HEK293 (cell line): ENCODE data around the gene CDH24.

Source experiments
- CTCF ChIA-PET: fragments of 350-600 bp; formaldehyde crosslinking; extraction: SDS; loops from one replicate; lab custom pipeline; 2021; ENCODE audit warnings: antibody characterized with exemption; lab: Yijun Ruan, JAX
- POLR2A ChIA-PET: fragments of 300-600 bp; formaldehyde crosslinking; extraction: SDS; loops from one replicate; lab custom pipeline; 2020; ENCODE audit warnings: antibody characterized with exemption, inconsistent platforms; lab: Yijun Ruan, JAX
- H3K27ac ChIP-seq: fragments of 200-500 bp; sonication (Bioruptor generic); 2 replicates; pipeline ENCODE4 v1.5.1; 2014; ENCODE audit warnings: low read depth, low read length, control low read depth, inconsistent platforms; ENCODE audit errors: extremely low read depth
- H3K36me3 ChIP-seq, 2 experiments: fragments of 200-500 bp in 1 of 2; sonication (Bioruptor generic) in 1 of 2; 1 replicate in 1 of 2; 2 replicates in 1 of 2; pipeline ENCODE4 v1.5.1; 2014 to 2017; ENCODE audit warnings: inconsistent platforms in 2 of 2, low read length in 2 of 2; ENCODE audit not compliant: control insufficient read depth in 2 of 2, insufficient read depth in 1 of 2
- H3K4me1 ChIP-seq: fragments of 200-500 bp; sonication (Bioruptor generic); 2 replicates; pipeline ENCODE4 v1.5.1; 2014; ENCODE audit warnings: mild to moderate bottlenecking, low read length, inconsistent platforms; ENCODE audit not compliant: control insufficient read depth, insufficient read depth
- H3K4me3 ChIP-seq: 2 replicates; pipeline ENCODE4 v1.5.1; 2011; ENCODE audit warnings: low read depth, mild to moderate bottlenecking, control low read depth, low read length, moderate library complexity
- H3K9me3 ChIP-seq: fragments of 200-500 bp; sonication (Bioruptor generic); 2 replicates; pipeline ENCODE4 v1.5.1; 2014; ENCODE audit warnings: low read depth, low read length, inconsistent platforms; ENCODE audit not compliant: control insufficient read depth, insufficient read depth
- EGR2 ChIP-seq: fragments of 450-650 bp; formaldehyde crosslinking; IDR thresholded peaks from 2 replicates; pipeline ENCODE4 v1.5.1; 2016; ENCODE audit warnings: low read depth, missing biosample characterization, missing genetic modification characterization
- SP7 ChIP-seq: fragments of 450-650 bp; formaldehyde crosslinking; IDR thresholded peaks from 2 replicates; pipeline ENCODE4 v1.5.1; 2016; ENCODE audit warnings: missing biosample characterization, missing genetic modification characterization
- ZNF366 ChIP-seq: fragments of 450-650 bp; formaldehyde crosslinking; conservative IDR thresholded peaks from 2 replicates; pipeline ENCODE4 v1.5.1; 2016; ENCODE audit warnings: missing biosample characterization, missing genetic modification characterization
- ZNF670 ChIP-seq: fragments of 450-650 bp; formaldehyde crosslinking; IDR thresholded peaks from 2 replicates; pipeline ENCODE4 v1.5.1; 2016; ENCODE audit warnings: missing biosample characterization, missing genetic modification characterization, low read depth
- TF ChIP-seq, protein P1 (sequence below): fragments of 450-650 bp; formaldehyde crosslinking; IDR thresholded peaks from 2 replicates; pipeline ENCODE4; 2016; ENCODE audit warnings: missing biosample characterization, missing genetic modification characterization
- TF ChIP-seq, protein P2 (sequence below): fragments of 450-650 bp; formaldehyde crosslinking; IDR thresholded peaks from 2 replicates; pipeline ENCODE4 v1.5.1; 2016; ENCODE audit warnings: missing biosample characterization, missing genetic modification characterization
- TF ChIP-seq, protein P3 (sequence below): fragments of 450-650 bp; formaldehyde crosslinking; conservative IDR thresholded peaks from 2 replicates; pipeline ENCODE4 v1.5.1; 2016; ENCODE audit warnings: low read depth, missing biosample characterization, missing genetic modification characterization
- TF ChIP-seq, protein P4 (sequence below): fragments of 450-650 bp; formaldehyde crosslinking; IDR thresholded peaks from 2 replicates; pipeline ENCODE4 v1.5.1; 2016; ENCODE audit warnings: missing biosample characterization, missing genetic modification characterization

Gene CDH24

DNA sequence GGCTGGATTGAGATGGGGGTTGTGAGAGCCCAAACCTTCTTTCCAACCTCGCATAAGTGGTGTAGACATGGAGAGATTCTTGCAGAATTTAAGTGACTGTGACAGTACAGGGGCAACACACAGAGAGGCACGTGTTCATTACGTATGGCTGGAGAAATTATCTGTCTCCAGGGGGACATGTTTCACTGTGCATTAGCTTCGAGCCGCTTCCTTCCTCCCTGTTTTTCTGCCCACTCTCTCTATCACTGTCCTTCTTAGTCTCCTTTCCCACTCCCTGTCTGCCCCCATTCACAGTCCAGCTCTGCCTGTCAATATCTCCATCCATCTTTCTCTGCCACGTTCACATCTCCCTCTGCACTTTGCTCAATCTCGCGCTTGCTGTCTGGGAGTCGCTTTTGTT, 35.9 kb downstream of the CDH24 start:
- H3K4me3 ChIP-seq, result no peak overlapping the region
- CTCF ChIA-PET, result interaction anchor here (0.7 to 1.5 kb wide), 3 partner anchors 27 to 34 kb away, joined by 3 to 6 read pairs (median 4); no protein-coding TSS in a partner anchor
- H3K9me3 ChIP-seq, result no peaks in the 10 kb centered on the region
- POLR2A ChIA-PET, result interaction anchor here (0.6 kb wide), 1 partner anchor 11 kb away, joined by 3 read pairs; no protein-coding TSS in a partner anchor
- H3K27ac ChIP-seq, result no peak overlapping the region
- H3K4me1 ChIP-seq, result peaks cover 12% of the 10 kb centered on the region
- H3K36me3 ChIP-seq, result peaks cover 3 to 22% of the 10 kb centered on the region in 2 experiments; a peak in 2 of 3 replicates
- TF ChIP-seq ZNF366 (tag by site-specific recombination) (0 out of 2 replicates have a peak, but pooled peaks have one; percentile 35), ZNF670 (tag by site-specific recombination) (no peak), EGR2 (tag by site-specific recombination) (peak; percentile 14; the same call in 1 of the 2 replicates)
- TF ChIP-seq, protein P1, sequence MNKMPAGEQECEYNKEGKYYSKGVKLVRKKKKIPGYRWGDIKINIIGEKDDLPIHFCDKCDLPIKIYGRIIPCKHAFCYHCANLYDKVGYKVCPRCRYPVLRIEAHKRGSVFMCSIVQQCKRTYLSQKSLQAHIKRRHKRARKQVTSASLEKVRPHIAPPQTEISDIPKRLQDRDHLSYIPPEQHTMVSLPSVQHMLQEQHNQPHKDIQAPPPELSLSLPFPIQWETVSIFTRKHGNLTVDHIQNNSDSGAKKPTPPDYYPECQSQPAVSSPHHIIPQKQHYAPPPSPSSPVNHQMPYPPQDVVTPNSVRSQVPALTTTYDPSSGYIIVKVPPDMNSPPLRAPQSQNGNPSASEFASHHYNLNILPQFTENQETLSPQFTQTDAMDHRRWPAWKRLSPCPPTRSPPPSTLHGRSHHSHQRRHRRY (tag by site-specific recombination), result no peak
- TF ChIP-seq, protein P2, sequence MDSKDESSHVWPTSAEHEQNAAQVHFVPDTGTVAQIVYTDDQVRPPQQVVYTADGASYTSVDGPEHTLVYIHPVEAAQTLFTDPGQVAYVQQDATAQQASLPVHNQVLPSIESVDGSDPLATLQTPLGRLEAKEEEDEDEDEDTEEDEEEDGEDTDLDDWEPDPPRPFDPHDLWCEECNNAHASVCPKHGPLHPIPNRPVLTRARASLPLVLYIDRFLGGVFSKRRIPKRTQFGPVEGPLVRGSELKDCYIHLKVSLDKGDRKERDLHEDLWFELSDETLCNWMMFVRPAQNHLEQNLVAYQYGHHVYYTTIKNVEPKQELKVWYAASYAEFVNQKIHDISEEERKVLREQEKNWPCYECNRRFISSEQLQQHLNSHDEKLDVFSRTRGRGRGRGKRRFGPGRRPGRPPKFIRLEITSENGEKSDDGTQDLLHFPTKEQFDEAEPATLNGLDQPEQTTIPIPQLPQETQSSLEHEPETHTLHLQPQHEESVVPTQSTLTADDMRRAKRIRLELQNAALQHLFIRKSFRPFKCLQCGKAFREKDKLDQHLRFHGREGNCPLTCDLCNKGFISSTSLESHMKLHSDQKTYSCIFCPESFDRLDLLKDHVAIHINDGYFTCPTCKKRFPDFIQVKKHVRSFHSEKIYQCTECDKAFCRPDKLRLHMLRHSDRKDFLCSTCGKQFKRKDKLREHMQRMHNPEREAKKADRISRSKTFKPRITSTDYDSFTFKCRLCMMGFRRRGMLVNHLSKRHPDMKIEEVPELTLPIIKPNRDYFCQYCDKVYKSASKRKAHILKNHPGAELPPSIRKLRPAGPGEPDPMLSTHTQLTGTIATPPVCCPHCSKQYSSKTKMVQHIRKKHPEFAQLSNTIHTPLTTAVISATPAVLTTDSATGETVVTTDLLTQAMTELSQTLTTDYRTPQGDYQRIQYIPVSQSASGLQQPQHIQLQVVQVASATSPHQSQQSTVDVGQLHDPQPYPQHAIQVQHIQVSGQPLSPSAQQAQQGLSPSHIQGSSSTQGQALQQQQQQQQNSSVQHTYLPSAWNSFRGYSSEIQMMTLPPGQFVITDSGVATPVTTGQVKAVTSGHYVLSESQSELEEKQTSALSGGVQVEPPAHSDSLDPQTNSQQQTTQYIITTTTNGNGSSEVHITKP, result 0 out of 2 replicates have a peak, but pooled peaks have one; percentile 49
- TF ChIP-seq, protein P3, sequence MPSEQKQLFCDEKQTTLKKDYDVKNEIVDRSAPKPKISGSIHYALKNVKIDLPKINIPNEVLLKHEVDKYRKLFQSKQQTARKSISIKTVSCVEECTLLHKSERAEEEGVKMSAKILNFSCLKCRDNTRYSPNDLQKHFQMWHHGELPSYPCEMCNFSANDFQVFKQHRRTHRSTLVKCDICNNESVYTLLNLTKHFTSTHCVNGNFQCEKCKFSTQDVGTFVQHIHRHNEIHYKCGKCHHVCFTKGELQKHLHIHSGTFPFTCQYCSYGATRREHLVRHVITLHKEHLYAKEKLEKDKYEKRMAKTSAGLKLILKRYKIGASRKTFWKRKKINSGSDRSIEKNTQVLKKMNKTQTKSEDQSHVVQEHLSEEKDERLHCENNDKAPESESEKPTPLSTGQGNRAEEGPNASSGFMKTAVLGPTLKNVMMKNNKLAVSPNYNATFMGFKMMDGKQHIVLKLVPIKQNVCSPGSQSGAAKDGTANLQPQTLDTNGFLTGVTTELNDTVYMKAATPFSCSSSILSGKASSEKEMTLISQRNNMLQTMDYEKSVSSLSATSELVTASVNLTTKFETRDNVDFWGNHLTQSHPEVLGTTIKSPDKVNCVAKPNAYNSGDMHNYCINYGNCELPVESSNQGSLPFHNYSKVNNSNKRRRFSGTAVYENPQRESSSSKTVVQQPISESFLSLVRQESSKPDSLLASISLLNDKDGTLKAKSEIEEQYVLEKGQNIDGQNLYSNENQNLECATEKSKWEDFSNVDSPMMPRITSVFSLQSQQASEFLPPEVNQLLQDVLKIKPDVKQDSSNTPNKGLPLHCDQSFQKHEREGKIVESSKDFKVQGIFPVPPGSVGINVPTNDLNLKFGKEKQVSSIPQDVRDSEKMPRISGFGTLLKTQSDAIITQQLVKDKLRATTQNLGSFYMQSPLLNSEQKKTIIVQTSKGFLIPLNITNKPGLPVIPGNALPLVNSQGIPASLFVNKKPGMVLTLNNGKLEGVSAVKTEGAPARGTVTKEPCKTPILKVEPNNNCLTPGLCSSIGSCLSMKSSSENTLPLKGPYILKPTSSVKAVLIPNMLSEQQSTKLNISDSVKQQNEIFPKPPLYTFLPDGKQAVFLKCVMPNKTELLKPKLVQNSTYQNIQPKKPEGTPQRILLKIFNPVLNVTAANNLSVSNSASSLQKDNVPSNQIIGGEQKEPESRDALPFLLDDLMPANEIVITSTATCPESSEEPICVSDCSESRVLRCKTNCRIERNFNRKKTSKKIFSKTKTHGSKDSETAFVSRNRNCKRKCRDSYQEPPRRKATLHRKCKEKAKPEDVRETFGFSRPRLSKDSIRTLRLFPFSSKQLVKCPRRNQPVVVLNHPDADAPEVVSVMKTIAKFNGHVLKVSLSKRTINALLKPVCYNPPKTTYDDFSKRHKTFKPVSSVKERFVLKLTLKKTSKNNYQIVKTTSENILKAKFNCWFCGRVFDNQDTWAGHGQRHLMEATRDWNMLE, result no peak
- TF ChIP-seq, protein P4, sequence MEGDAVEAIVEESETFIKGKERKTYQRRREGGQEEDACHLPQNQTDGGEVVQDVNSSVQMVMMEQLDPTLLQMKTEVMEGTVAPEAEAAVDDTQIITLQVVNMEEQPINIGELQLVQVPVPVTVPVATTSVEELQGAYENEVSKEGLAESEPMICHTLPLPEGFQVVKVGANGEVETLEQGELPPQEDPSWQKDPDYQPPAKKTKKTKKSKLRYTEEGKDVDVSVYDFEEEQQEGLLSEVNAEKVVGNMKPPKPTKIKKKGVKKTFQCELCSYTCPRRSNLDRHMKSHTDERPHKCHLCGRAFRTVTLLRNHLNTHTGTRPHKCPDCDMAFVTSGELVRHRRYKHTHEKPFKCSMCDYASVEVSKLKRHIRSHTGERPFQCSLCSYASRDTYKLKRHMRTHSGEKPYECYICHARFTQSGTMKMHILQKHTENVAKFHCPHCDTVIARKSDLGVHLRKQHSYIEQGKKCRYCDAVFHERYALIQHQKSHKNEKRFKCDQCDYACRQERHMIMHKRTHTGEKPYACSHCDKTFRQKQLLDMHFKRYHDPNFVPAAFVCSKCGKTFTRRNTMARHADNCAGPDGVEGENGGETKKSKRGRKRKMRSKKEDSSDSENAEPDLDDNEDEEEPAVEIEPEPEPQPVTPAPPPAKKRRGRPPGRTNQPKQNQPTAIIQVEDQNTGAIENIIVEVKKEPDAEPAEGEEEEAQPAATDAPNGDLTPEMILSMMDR (tag by site-specific recombination), result no peak

DNA sequence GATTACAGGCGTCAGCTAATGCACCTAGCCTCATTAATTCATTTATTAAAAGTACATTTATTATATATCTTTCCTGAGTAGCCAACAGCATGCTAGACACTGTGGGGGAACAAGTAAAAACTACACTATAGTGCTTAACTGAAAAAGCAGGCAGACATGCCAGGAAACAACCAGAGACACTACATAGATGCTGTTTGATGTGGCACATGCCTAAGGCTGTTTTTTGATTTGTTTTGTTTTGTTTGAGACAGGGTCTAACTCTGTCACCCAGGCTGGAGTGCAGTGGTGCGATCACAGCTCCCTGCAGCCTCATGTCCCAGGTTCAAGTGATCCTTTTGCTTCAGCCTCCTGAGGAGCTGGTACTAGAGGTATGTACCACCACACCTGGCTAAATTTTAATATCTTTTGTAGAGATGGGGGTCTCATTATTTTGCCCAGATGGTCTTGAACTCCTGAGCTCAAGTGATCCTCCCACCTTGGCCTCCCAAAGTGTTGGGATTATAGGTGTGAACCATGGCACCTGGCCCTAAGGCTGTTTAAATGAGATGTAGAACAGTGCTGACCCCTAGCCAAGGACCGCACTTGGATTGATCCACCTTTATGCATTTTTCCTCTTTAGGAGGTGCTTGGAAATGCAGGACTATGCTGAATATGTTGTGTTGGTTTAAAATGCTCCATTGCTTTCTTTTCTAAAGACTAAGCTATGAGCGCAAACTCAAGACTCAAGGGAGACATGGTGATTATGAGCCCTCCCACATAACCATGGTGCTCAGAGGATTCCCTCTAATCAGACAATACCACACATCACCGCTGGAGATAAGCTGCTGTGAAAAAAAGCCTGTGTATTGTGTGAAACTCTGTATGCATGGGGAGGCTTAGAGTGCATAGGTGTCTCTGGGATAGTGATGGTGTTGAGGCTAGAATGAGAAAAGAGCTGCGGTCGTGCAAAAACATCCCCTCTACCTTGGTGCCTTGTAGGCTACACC, 36.9 kb downstream of the CDH24 start:
- Histone ChIP-seq H3K4me1 (peaks cover 11% of the 10 kb centered on the region), H3K36me3 (peaks cover 0 to 12% of the 10 kb centered on the region in 2 experiments; a peak in 2 of 3 replicates), H3K9me3 (no peaks in the 10 kb centered on the region), H3K27ac (no peak overlapping the region), H3K4me3 (no peak overlapping the region)
- POLR2A ChIA-PET, result interaction anchor here (1.1 kb wide), 1 partner anchor 11 kb away, joined by 4 read pairs; no protein-coding TSS in a partner anchor
- CTCF ChIA-PET, result interaction anchor here (0.6 to 1.6 kb wide), 4 partner anchors 26 to 162 kb away, joined by 3 to 7 read pairs (median 4); no protein-coding TSS in a partner anchor
- TF ChIP-seq, protein P2, result peak; percentile 88
- TF ChIP-seq SP7 (tag by site-specific recombination), result no peak
